ENCODE measurements around the gene RIMKLB. TPM values are rescaled to one million over a fixed set of nuclear protein-coding genes. Genes with fewer than 3 reads are reported as not detected.

RIMKLB gene
- polyA plus RNA-seq (2011; rRNA removed) (28.2 and 43.8 TPM in 2 replicates), polyA plus RNA-seq (2017; fragmentation: RNase III; extraction: RNeasy Plus Mini Kit Qiagen cat#74134 plus additional on column Dnase treatment) (20.8 to 24.8 TPM (median 21.0 TPM) in 3 replicates), polyA minus RNA-seq (2011; rRNA and poly(A)+ RNA removed) (22.8 and 24.8 TPM in 2 replicates)
- 15.0 and 15.4 TPM in 2 replicates for polyA plus RNA-seq (2012; cell fraction: cytosol; rRNA removed)
- polyA plus RNA-seq (2012; cell fraction: nucleus; rRNA removed): 21.9 and 35.6 TPM in 2 replicates

GRCh38 chr12:8697476-8698131 lies at the start of gene RIMKLB:
RIMKLB (plus strand) TSS chr12:8697991; CDS start chr12:8713867, 15,876 bp downstream.
- FAIRE-seq (no peak), ATAC-seq (peak; percentile 84 to 86), DNase-seq (ENCODE audit: low read depth in 1 of 2, low spot score in 1 of 2) (peak; percentile 71 to 88)
- peak within 1 kb of the TSS; percentile 89 to 96 for H3K27ac ChIP-seq
- peak within 1 kb of the TSS; percentile 96 for H3K4me2 ChIP-seq
- no peak for TF ChIP-seq SREBF2 (IDR thresholded peaks at IDR 0.05)
- TF ChIP-seq, protein P1, sequence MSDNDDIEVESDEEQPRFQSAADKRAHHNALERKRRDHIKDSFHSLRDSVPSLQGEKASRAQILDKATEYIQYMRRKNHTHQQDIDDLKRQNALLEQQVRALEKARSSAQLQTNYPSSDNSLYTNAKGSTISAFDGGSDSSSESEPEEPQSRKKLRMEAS (IDR thresholded peaks at IDR 0.05): peak; percentile 60
- TF ChIP-seq POLR2A (IDR thresholded peaks at IDR 0.05; ENCODE audit: low read length): peak; percentile 77
- TF ChIP-seq CHD2 (IDR thresholded peaks at IDR 0.05; ENCODE audit: low read length, partially characterized antibody): peak; percentile 80
- TF ChIP-seq, protein P2, sequence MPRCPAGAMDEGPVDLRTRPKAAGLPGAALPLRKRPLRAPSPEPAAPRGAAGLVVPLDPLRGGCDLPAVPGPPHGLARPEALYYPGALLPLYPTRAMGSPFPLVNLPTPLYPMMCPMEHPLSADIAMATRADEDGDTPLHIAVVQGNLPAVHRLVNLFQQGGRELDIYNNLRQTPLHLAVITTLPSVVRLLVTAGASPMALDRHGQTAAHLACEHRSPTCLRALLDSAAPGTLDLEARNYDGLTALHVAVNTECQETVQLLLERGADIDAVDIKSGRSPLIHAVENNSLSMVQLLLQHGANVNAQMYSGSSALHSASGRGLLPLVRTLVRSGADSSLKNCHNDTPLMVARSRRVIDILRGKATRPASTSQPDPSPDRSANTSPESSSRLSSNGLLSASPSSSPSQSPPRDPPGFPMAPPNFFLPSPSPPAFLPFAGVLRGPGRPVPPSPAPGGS (IDR thresholded peaks at IDR 0.05): peak; percentile 64; the same call in 2 of the 3 replicates
- peak; percentile 66 for TF ChIP-seq REST (IDR thresholded peaks at IDR 0.05)
- TF ChIP-seq SMC3 (IDR thresholded peaks at IDR 0.05): no peak
- peaks cover 10% of the 10 kb centered on the region; the same call in 2 of the 3 replicates for H3K4me1 ChIP-seq
- ChIA-PET POLR2A (interaction anchor here (1.2 to 1.9 kb wide), 2 partner anchors 10 to 252 kb away, joined by 4 to 23 read pairs; partner anchors contain the start of gene M6PR), CTCF (interaction anchor here (0.7 to 1.4 kb wide), 5 partner anchors 16 to 662 kb away, joined by 3 to 5 read pairs (median 3); partner anchors contain the start of gene A2ML1)
- WGBS (ENCODE audit: missing lambda C conversion rate): 0% methylated on average over 26 of the region's 88 CpGs
- H3K9me3 ChIP-seq: no peaks in the 10 kb centered on the region
- H3K4me3 ChIP-seq: peak within 1 kb of the TSS; percentile 92

DNA sequence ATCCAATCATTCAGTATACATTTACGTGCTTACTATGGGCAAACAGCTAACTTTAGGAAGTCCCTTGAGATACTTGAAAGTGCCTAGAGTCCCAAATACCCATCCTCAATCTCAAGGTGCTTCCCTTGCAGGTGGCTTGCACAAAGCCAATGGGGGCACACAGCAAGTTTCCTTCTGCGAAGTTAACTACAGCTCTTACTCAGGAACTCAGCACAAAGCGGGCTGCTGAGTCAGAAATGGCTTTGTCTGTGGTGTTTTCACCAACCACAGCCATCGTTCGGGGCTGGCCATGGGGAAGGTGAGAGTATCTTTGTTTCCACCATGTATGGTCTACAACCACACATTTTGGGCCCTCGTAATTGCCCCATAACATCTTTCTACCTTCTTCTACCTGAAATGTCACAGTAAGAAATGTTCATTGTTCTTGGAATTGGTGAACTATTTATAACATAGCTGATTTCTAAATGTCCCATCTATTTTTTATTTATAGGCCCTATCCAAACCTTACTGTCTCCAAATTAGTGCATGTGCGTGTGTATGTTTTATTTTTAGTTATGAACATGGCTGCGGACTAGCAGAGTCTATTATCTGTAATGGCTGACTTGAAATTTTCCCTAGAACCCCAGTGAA lies 49.1 kb upstream of the RIMKLB start:
- no peaks in the 10 kb centered on the region for H3K4me1 ChIP-seq
- ChIA-PET CTCF (interaction anchor here (0.8 to 6.0 kb wide), 4 partner anchors 9 to 242 kb away, joined by 3 to 38 read pairs (median 5); no protein-coding TSS in a partner anchor), POLR2A (no interaction called here)
- H3K9me3 ChIP-seq: no peaks in the 10 kb centered on the region
- 52% methylated on average over 8 of the region's 8 CpGs for WGBS (ENCODE audit: missing lambda C conversion rate)
- H3K27ac ChIP-seq: no peak overlapping the region
- no peak for DNase-seq (ENCODE audit: low read depth in 1 of 2, low spot score in 1 of 2)
- no peak for TF ChIP-seq MAZ (IDR thresholded peaks at IDR 0.05; ENCODE audit: borderline replicate concordance, low read depth, low read length)
- no peak for FAIRE-seq
- ATAC-seq: no peak
- H3K4me3 ChIP-seq: no peak overlapping the region
- H3K4me2 ChIP-seq: no peak overlapping the region

GRCh38 chr12:8655421-8655820 lies 42.4 kb upstream of the RIMKLB start:
- 77% methylated on average over 6 of the region's 6 CpGs for WGBS (ENCODE audit: missing lambda C conversion rate)
- no peaks in the 10 kb centered on the region; the same call in 2 of the 3 replicates for H3K4me1 ChIP-seq
- H3K9me3 ChIP-seq: no peaks in the 10 kb centered on the region
- no peak overlapping the region for H3K4me3 ChIP-seq
- no peak overlapping the region; a peak in 1 of 6 replicates for H3K27ac ChIP-seq
- ChIA-PET POLR2A (no interaction called here), CTCF (interaction anchor here (0.7 to 2.5 kb wide), 7 partner anchors 13 to 395 kb away, joined by 3 to 14 read pairs (median 6); no protein-coding TSS in a partner anchor)
- no peak for DNase-seq (ENCODE audit: low read depth in 1 of 2, low spot score in 1 of 2)
- FAIRE-seq: no peak
- H3K4me2 ChIP-seq: no peak overlapping the region
- no peak for ATAC-seq
- TF ChIP-seq SMC3 (IDR thresholded peaks at IDR 0.05): no peak
- no peak for TF ChIP-seq HOXB5 (CRISPR knock-in tag; IDR thresholded peaks at IDR 0.05)
- no peak for TF ChIP-seq NPAS2 (CRISPR knock-in tag; IDR thresholded peaks at IDR 0.05; ENCODE audit: borderline replicate concordance)
- TF ChIP-seq ZNF302 (CRISPR knock-in tag; IDR thresholded peaks at IDR 0.05): no peak
- TF ChIP-seq CHD4 (IDR thresholded peaks at IDR 0.05; ENCODE audit: borderline replicate concordance): no peak
- TF ChIP-seq KDM5A (IDR thresholded peaks at IDR 0.05): no peak
- TF ChIP-seq POLR2A (IDR thresholded peaks at IDR 0.05; ENCODE audit: low read length): no peak
- TF ChIP-seq HOXB13 (CRISPR knock-in tag; IDR thresholded peaks at IDR 0.05; ENCODE audit: low read depth): no peak
- no peak for TF ChIP-seq ATOH8 (CRISPR knock-in tag; IDR thresholded peaks at IDR 0.05; ENCODE audit: low read depth)
- TF ChIP-seq, protein P3, sequence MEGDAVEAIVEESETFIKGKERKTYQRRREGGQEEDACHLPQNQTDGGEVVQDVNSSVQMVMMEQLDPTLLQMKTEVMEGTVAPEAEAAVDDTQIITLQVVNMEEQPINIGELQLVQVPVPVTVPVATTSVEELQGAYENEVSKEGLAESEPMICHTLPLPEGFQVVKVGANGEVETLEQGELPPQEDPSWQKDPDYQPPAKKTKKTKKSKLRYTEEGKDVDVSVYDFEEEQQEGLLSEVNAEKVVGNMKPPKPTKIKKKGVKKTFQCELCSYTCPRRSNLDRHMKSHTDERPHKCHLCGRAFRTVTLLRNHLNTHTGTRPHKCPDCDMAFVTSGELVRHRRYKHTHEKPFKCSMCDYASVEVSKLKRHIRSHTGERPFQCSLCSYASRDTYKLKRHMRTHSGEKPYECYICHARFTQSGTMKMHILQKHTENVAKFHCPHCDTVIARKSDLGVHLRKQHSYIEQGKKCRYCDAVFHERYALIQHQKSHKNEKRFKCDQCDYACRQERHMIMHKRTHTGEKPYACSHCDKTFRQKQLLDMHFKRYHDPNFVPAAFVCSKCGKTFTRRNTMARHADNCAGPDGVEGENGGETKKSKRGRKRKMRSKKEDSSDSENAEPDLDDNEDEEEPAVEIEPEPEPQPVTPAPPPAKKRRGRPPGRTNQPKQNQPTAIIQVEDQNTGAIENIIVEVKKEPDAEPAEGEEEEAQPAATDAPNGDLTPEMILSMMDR (IDR thresholded peaks at IDR 0.05): no peak
- TF ChIP-seq TP53 (CRISPR knock-in tag; IDR thresholded peaks at IDR 0.05): no peak
- no peak for TF ChIP-seq ESRRA (IDR thresholded peaks at IDR 0.05; ENCODE audit: borderline replicate concordance, low read length)
- TF ChIP-seq EHF (CRISPR knock-in tag; IDR thresholded peaks at IDR 0.05): no peak
- TF ChIP-seq CBX8 (IDR thresholded peaks at IDR 0.05): no peak

Measured in A549 (cell line).